Neural cell (in vitro differentiated cells): Measurements from ENCODE around the gene OTOG.

Source experiments
- CTCF ChIP-seq: fragments of 450-650 bp; IDR thresholded peaks from 2 replicates; pipeline ENCODE4 v1.5.1; 2014; ENCODE audit warnings: antibody characterized with exemption, mild to moderate bottlenecking, moderate library complexity; ENCODE audit not compliant: poor library complexity, severe bottlenecking
- EP300 ChIP-seq: fragments of 450-650 bp; conservative IDR thresholded peaks from 2 replicates; pipeline ENCODE4 v1.6.1; 2014; ENCODE audit warnings: antibody characterized with exemption, mild to moderate bottlenecking, moderate library complexity; ENCODE audit not compliant: poor library complexity, severe bottlenecking
- EZH2 ChIP-seq: fragments of 200-600, 300-800 bp; shearing (Covaris generic), sonication (generic); IDR thresholded peaks from 2 replicates; pipeline ENCODE4 v1.6.1; 2014; ENCODE audit warnings: antibody characterized with exemption, low read length, borderline replicate concordance, mild to moderate bottlenecking; ENCODE audit not compliant: insufficient read depth, poor library complexity, severe bottlenecking
- POLR2AphosphoS5 ChIP-seq: IDR thresholded peaks from 2 replicates; pipeline ENCODE4 v1.6.1; 2012
- RAD21 ChIP-seq: fragments of 450-650 bp; conservative IDR thresholded peaks from 2 replicates; pipeline ENCODE4 v1.6.1; 2014; ENCODE audit warnings: antibody characterized with exemption, mild to moderate bottlenecking, moderate library complexity
- REST ChIP-seq: IDR thresholded peaks from 2 replicates; pipeline ENCODE4 v1.6.1; 2012; ENCODE audit warnings: borderline replicate concordance
- SMC3 ChIP-seq: fragments of 450-650 bp; conservative IDR thresholded peaks from 2 replicates; pipeline ENCODE4 v1.6.1; 2014; ENCODE audit warnings: antibody characterized with exemption, mild to moderate bottlenecking, moderate library complexity; ENCODE audit not compliant: poor library complexity
- TAF1 ChIP-seq: IDR thresholded peaks from 2 replicates; pipeline ENCODE4 v1.6.1; 2012; ENCODE audit warnings: low read depth

- TF ChIP-seq EP300 (no peak), CTCF (no peak), SMC3 (no peak), REST (no peak), EZH2 (no peak), POLR2AphosphoS5 (no peak), RAD21 (no peak), TAF1 (no peak)
These were observed 108.6 kb downstream of the OTOG start for GRCh38 chr11:17655682-17656081.
